ENCODE measurements around the gene NOD1.
A peak's percentile ranks its signal among the peaks of the same experiment; 100 is the strongest.
"Not testable (repeated sequence)": the region's sequence is repeated elsewhere in the genome, so short reads cannot be mapped to it uniquely, and the experiment has no call there.

NOD1 gene

DNA sequence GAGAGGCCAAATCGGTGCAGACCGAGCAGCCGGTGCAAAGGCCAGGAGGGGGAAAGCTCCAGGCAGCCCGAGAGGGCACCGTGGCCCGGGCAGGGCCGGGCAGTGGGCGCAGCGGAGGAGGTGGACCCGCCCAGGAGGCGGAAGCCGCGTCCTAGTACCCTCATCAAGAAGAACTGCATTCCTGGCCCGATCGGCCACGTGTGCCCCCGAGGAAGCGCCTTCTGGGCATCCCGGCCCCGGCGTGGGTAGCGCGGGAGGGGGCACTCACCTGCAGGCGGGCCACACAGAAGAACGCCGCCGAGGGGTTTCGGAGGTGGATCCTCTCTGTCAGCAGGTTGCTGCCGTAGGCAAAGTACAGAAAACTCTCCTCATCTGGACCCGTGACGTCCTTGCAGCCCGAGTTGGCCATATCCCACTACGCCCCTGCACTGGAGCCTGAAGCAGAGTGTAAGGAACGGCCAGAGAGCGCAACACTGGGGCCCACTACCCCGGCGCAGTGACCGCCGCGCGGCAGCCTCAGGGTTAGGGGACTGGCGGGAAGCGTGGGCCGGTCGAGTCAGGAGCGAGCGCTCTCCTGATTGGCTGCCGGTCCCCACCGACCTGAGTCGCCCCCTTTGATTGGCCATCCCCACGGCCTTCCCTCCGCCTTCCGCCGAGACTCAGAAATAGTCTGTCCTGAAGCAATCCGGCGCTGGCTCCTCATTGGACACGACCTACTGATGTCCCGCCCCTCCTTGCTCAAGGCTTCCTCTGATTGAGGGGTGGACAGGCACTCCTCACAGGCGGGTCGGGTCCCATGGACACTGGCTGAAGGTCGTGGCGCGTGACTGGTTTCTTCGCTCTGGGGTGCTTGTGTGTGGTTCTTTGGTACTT is 26.0 kb upstream of the NOD1 start, which contains the start of gene GGCT:
GGCT (minus strand) TSS at position 529 of the 873 bp plus-strand sequence; CDS start at position 409, 120 bp downstream.
- DNase-seq (ENCODE audit: low spot score): peak; percentile 98

DNA sequence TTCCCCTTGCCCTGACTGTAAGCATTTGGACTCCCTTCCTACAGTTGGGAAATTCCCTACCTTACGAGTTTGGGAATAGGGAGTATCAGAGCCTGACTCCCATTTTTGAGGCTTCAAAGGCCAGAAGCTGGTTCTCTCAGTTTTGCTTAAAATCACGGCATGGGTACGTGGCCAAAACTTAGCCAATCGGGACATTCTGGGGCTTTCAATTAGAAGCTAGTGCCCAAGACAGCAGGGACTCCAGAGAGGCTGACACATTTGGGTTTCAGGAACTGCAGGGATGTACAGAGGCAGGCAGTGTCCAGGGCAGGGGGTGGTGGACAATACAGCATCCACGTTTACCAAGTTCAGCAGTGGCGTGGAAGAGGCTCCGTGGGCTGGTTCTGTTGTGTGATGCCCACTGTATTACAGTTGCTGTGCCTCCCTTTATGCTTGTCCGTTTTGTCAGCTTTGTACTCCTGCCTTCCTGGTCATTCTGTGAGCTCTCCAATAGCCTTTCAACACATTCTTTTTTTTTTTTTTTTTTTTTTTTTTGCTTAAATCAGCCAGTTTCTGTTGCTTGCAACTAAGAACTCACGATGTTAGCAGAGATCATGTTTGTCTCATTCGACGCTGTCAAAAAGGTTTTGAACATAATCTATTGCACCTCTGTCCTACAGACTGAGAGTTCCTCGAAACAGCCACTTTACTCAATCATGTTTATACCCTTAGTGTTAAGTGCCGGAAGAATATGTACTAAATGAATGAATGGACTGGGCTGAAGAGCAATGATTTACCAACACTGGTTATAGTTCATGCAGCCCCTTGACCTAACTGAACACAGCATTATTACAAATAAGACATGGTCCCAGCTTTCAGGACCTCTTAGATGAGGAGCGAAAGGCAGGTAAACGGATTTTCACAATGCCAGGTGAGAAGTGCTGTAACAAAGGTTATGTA is 25.0 kb upstream of the NOD1 start:
- DNase-seq (ENCODE audit: low spot score): no peak

DNA sequence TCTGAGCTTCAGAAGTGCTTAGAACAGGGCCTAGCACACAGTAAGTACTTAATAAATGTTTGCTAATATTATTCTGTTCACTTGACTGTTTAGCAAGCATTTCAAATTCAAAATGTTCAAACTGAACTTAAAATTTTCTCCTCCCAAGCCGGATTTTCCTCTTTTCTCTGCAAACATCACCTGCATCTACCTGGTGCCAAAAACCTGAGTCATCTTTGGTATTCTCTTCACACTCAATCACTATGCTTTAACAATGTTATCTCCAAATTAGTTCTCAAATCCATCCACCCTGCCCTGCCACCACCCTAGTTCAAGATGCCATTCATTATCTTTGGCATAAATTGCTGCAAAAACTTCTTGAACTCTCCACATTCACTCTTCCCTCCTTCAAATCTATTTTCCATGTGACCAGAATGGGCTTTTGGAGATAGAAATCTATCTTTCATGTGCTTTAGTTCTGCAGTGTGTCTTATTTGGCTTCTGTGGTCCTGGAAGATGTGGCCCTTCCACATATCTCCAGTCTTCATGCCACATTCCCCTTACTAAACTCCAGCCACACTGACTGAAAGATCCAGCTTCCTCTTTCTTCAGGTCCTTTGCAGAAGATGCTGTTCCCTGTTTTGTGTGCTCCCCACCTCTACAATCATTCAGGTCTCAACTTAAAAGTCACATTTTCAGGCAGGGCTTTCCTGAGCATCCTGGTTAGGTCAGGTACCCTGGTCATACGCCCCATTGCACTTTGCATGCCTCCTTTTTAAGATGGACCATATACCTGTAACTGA is 24.1 kb upstream of the NOD1 start:
- no peak for DNase-seq (ENCODE audit: low spot score)

DNA sequence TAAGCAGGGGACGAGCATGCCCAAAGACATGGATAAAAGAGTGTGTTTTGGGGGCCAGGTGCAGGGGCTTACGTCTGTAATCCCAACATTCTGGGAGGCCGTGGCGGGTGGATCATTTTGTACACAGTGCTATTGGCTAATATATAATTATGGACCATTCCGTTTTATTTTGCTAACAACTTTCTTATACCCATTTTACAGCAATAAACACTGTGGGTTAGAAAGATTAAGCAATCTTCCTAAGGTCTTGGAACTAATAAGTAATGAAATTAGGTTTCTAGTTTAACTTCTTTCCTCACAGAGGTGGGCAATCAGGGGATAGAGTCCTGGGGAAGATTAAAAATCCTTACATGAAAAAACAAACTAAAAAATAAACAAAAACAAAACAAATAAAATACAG is 22.7 kb upstream of the NOD1 start:
- DNase-seq (ENCODE audit: low spot score): no peak

DNA sequence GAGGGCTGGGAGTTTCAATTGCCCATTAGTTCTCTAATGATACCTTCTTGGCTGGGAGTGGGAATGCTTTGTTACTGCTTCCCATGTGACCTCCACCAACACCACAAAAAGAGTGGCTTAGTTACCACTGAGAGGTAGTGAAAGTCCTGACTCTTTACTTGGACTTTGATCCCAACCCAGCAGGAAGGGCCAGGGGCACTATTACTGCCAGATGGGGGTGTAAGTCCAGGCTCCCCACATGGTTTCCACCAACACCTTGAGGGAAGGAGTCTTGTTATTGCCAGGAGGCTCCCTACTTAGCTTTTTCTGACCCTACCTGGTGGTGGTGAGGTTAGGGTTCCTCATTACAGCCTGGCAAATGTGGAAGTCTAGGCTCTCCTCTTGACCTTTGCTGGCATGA is 14.6 kb upstream of the NOD1 start:
- DNase-seq (ENCODE audit: low spot score): no peak

DNA sequence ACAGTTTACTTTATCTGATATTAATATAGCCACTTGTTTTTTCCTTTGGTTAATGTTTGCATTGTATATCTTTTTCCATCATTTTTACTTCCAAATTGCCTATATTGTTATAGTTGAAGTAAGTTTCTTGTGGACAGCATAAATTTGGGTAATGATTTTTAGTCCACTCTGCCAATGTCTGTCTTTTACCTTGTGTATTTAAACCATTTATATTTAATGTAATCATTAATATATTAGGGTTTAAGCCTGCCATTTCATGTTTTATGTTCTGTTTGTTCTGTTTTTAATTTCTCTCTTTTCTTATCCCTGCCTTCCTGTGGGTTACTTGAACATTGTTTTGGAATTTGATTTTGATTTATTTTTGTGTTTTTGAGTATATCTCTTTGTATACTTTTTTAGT is 12.8 kb upstream of the NOD1 start:
- DNase-seq (ENCODE audit: low spot score): no peak

DNA sequence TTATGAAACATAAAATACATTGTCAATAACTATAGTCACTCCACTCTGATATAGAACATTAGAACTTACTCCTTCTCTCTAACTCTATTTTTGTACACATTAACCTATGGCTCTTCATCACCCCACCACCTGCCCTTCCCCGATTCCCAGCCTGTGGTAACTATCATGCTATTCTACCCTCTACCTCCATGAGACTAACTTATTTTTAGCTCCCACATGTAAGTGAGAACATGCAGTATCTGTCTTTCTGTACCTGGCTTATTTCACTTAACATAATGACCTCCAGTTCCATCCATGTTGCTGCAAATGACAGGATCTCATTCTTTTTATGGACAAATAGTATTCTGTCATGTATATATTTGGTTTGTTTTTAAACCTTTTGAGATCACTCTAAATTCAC is 8.8 kb upstream of the NOD1 start:
- DNase-seq (ENCODE audit: low spot score): no peak

GRCh38 chr7:30485667-30486066 is 7.1 kb upstream of the NOD1 start:
- DNase-seq (ENCODE audit: low spot score): no peak

GRCh38 chr7:30481416-30481815 is 2.8 kb upstream of the NOD1 start:
- not testable (repeated sequence) for DNase-seq (ENCODE audit: low spot score)

- DNase-seq (ENCODE audit: low spot score): no peak
Measured at GRCh38 chr7:30479202-30480120, 877 bp upstream of the NOD1 start.

GRCh38 chr7:30476459-30477145 is 2.0 kb downstream of the NOD1 start:
- DNase-seq (ENCODE audit: low spot score): no peak

DNA sequence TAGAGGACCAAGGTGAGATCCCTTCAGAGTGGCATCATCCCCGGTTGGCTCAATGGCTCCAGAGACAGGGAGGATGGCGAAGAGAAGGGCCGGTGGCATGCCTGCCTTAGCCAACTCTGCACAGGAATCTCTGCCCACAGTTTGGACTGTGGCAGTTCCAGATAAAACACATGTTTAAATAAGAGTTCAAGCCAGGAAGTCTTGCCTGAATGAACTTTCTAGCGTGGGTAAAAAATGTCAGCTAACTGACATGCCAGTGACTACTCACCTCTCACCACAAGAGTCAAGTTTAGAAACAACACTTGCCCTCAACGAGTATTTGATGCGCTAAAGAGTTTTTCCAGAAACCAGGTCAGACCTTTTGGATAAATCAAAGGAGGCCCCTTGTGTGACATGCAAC is 3.0 kb downstream of the NOD1 start:
- no peak for DNase-seq (ENCODE audit: low spot score)

- no peak for DNase-seq (ENCODE audit: low spot score)
Measured at GRCh38 chr7:30474893-30475292, 3.7 kb downstream of the NOD1 start.

DNA sequence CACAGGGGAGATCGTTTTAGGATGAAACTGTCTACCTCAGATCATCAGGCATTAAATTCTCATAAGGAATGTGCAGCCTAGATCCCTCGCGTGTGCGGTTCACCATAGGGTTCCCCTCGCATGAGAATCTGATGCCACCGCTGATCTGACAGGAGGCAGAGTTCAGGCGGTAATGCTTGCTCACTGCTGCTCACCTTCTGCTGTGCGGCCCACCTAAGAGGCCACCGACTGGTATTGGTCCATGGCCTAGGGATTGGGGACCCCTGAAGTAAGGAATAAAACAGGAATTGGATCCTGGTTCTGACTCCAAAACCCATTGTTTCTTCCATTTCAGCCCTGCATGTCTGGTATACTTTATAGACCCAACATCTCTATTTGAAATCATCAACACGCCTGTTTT is 4.1 kb downstream of the NOD1 start:
- no peak for DNase-seq (ENCODE audit: low spot score)

DNA sequence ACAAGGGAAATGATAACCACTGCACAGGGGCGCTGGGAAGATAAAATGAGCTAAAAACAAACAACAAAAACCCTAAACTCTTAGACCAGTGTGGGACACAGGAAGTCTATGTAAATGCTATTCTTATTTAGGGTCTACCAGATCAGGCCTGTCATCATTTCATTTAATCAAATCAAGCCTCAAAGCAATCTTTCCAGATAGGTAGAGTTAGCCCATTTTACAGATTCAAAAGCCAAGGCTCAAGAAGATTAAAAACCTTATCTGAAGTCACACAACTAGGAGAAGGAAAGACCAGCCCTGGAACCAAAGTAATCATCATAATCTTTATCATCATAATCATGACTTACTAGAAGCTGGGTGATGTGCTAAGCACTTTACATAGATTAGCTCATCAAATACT is 4.7 kb downstream of the NOD1 start:
- no peak for DNase-seq (ENCODE audit: low spot score)

- no peak for DNase-seq (ENCODE audit: low spot score)
Measured at GRCh38 chr7:30472784-30473775, 5.5 kb downstream of the NOD1 start.

- DNase-seq (ENCODE audit: low spot score): no peak
Measured at GRCh38 chr7:30472081-30472783, 6.4 kb downstream of the NOD1 start.

- DNase-seq (ENCODE audit: low spot score): no peak
Measured at GRCh38 chr7:30471205-30471604, 7.4 kb downstream of the NOD1 start.

DNA sequence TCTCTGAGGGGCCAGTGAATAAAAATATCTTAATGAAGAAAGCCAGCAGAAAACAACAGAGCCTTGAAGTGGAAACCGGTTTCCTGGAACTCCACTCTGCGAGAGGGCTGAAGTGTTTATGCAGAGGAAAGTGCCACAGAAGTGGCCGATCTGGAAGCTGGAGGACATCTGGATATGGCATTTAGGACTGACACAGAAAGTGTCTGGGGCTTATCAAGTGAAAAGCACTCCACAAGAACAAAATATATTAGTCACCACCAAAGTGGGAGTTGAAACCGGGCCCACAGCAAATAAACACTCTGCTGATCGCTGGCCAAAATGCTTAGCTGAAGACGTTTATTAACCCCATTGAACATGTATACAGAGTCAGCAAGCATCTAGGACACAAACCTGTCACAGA is 7.8 kb downstream of the NOD1 start:
- DNase-seq (ENCODE audit: low spot score): no peak

Measured in COLO829 (cell line).